ENCODE measurements around the gene PARVB. TPM values are rescaled to one million over a fixed set of nuclear protein-coding genes. Genes with fewer than 3 reads are reported as not detected.

PARVB gene
- total RNA-seq, 1 donor from 2014 or later: 4.4 TPM

GRCh38 chr22:44220727-44221680 lies 196.9 kb downstream of the PARVB start:
- peaks cover 5% of the 10 kb centered on the region for H3K9me3 Mint-ChIP-seq (ENCODE audit: unreplicated experiment)
- peaks cover 20% of the 10 kb centered on the region for H3K27me3 Mint-ChIP-seq (ENCODE audit: unreplicated experiment)
- H3K36me3 Mint-ChIP-seq (ENCODE audit: unreplicated experiment): no peaks in the 10 kb centered on the region
- no peak overlapping the region for H3K27ac Mint-ChIP-seq (ENCODE audit: unreplicated experiment)
- H3K4me1 Mint-ChIP-seq (ENCODE audit: unreplicated experiment): no peaks in the 10 kb centered on the region
- no peak overlapping the region for H3K4me3 Mint-ChIP-seq (ENCODE audit: unreplicated experiment)
- no peak for DNase-seq (ENCODE audit: extremely low spot score, unreplicated experiment)
- no peak for TF ChIP-seq CTCF (IDR thresholded peaks at IDR 0.05)

DNA sequence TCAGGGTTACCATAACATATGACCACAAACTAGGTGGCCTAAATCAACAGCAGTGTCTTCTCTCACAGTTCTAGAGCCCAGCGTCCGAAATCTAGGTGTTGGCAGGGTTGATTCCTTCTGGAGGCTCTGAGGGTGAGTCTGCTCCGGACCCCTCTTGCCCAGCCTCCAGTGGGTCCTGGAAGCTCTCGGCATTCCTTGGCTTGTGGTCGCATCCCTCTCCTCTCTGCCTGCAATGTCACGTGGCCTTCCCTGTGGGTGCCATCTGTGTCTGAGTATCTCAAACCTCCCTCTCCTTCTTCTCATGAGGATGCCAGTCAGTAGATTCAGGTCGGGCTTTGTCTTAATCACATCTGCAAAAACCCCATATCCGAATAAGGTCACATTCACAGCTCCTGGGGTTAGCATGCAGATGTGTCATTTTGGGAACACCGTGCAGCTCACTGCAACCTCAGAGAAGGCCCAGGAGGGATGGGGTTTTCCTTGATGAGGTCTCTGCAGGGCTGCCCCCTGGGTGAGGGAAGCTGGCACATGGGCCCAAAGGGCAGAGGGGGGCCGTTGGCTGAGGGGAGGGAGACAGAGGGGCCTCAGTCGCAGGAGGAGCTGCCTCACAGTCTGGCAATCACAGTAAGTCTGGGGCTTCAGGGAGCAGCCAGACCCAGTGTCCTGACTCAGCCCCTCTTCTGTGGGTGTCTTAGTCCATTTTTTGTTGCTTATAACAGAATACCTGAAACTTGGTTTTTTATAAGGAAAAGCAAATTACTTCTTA lies 197.8 kb downstream of the PARVB start:
- Mint-ChIP-seq H3K36me3 (ENCODE audit: unreplicated experiment) (no peaks in the 10 kb centered on the region), H3K4me3 (ENCODE audit: unreplicated experiment) (no peak overlapping the region), H3K27ac (ENCODE audit: unreplicated experiment) (no peak overlapping the region), H3K4me1 (ENCODE audit: unreplicated experiment) (no peaks in the 10 kb centered on the region), H3K27me3 (ENCODE audit: unreplicated experiment) (peaks cover 22% of the 10 kb centered on the region), H3K9me3 (ENCODE audit: unreplicated experiment) (peaks cover 5% of the 10 kb centered on the region)
- no peak for DNase-seq (ENCODE audit: extremely low spot score, unreplicated experiment)
- TF ChIP-seq CTCF (IDR thresholded peaks at IDR 0.05): no peak

Other genes with a start within 250 kb of the PARVB start
- 1.4 and 1.5 TPM in 2 replicates for gene EFCAB6, start 212.0 kb upstream of the PARVB start, total RNA-seq
- gene SULT4A1, start 161.8 kb upstream of the PARVB start, total RNA-seq: 0.26 TPM in 1 of 2 replicates, not detected in the other
- gene PNPLA5, start 132.3 kb upstream of the PARVB start, total RNA-seq: not detected in 2 replicates
- gene PNPLA3, start 100.5 kb upstream of the PARVB start, total RNA-seq: 1.2 and 3.0 TPM in 2 replicates
- gene SAMM50, start 68.9 kb upstream of the PARVB start, total RNA-seq: 42.6 TPM in 2 replicates
- gene PARVG, start 156.6 kb downstream of the PARVB start, total RNA-seq: not detected in 2 replicates